Mesenchymal stem cell (in vitro differentiated cells and primary cell): ENCODE results near the gene RHBDF1.

Source experiments
- DNase-seq: peaks from one replicate; pipeline ENCODE4 v3.0.0-alpha.2; 2013
- H2AFZ ChIP-seq: one replicate; pipeline ENCODE4 v1.6.1; 2013; ENCODE audit warnings: low read depth, mild to moderate bottlenecking, control low read depth, inconsistent platforms, low read length, moderate library complexity
- H2AK5ac ChIP-seq: 2 replicates; pipeline ENCODE4 v1.6.1; 2013; ENCODE audit warnings: low read length, moderate library complexity, mild to moderate bottlenecking, inconsistent platforms; ENCODE audit not compliant: severe bottlenecking
- H2BK120ac ChIP-seq: one replicate; pipeline ENCODE4 v1.6.1; 2013; ENCODE audit warnings: low read depth, mild to moderate bottlenecking, inconsistent platforms, low read length, moderate library complexity
- H2BK12ac ChIP-seq, 2 experiments: one replicate each; pipeline ENCODE4 v1.6.1; 2013; ENCODE audit warnings: inconsistent platforms in 2 of 2, low read length in 2 of 2, mild to moderate bottlenecking in 2 of 2, moderate library complexity in 2 of 2, control low read depth in 1 of 2
- H2BK15ac ChIP-seq: one replicate; pipeline ENCODE4 v1.6.1; 2013; ENCODE audit warnings: mild to moderate bottlenecking, low read depth, inconsistent platforms; ENCODE audit not compliant: poor library complexity, severe bottlenecking
- H2BK5ac ChIP-seq: 2 replicates; pipeline ENCODE4 v1.6.1; 2013; ENCODE audit warnings: low read depth, mild to moderate bottlenecking, low read length, control low read depth, inconsistent platforms; ENCODE audit not compliant: poor library complexity, severe bottlenecking
- H3K14ac ChIP-seq, 2 experiments: one replicate each; pipeline ENCODE4 v1.6.1; 2013; ENCODE audit warnings: inconsistent platforms in 2 of 2, low read length in 2 of 2, control low read depth in 1 of 2, mild to moderate bottlenecking in 1 of 2, moderate library complexity in 1 of 2
- H3K18ac ChIP-seq, 2 experiments: one replicate each; pipeline ENCODE4 v1.6.1; 2013; ENCODE audit warnings: inconsistent platforms in 2 of 2, low read length in 2 of 2, control low read depth in 1 of 2, low read depth in 1 of 2, mild to moderate bottlenecking in 1 of 2
- H3K23ac ChIP-seq, 2 experiments: one replicate each; pipeline ENCODE4 v1.6.1; 2013; ENCODE audit warnings: inconsistent platforms in 2 of 2, low read length in 2 of 2, mild to moderate bottlenecking in 2 of 2, moderate library complexity in 2 of 2, control low read depth in 1 of 2
- H3K27ac ChIP-seq: 2 replicates; pipeline ENCODE4 v1.5.1; 2013; ENCODE audit warnings: mild to moderate bottlenecking, moderate library complexity, low read length, control low read depth, inconsistent platforms; ENCODE audit not compliant: poor library complexity, severe bottlenecking
- H3K27me3 ChIP-seq, 2 experiments: 2 replicates each; pipeline versions ENCODE4 v1.6.1 to v1.7.0; 2013; ENCODE audit warnings: low read length in 2 of 2, mild to moderate bottlenecking in 2 of 2, moderate library complexity in 2 of 2, control low read depth in 1 of 2, inconsistent platforms in 1 of 2; ENCODE audit not compliant: control insufficient read depth in 1 of 2, insufficient read depth in 1 of 2
- H3K36me3 ChIP-seq, 2 experiments: 2 replicates each; pipeline versions ENCODE4 v1.6.1 to v1.7.0; 2013; ENCODE audit warnings: low read length in 2 of 2, control low read depth in 1 of 2, inconsistent platforms in 1 of 2, low read depth in 1 of 2, mild to moderate bottlenecking in 1 of 2; ENCODE audit not compliant: insufficient read depth in 2 of 2, control insufficient read depth in 1 of 2
- H3K4ac ChIP-seq, 2 experiments: one replicate each; pipeline ENCODE4 v1.6.1; 2013; ENCODE audit warnings: inconsistent platforms in 2 of 2, low read length in 2 of 2, mild to moderate bottlenecking in 2 of 2, moderate library complexity in 2 of 2, control low read depth in 1 of 2, low read depth in 1 of 2
- H3K4me1 ChIP-seq: 2 replicates; pipeline ENCODE4 v1.6.1; 2013; ENCODE audit warnings: low read depth, low read length, control low read depth; ENCODE audit not compliant: control insufficient read depth, insufficient read depth
- H3K4me2 ChIP-seq: 2 replicates; pipeline ENCODE4 v1.6.1; 2013; ENCODE audit warnings: low read length, mild to moderate bottlenecking, inconsistent platforms; ENCODE audit not compliant: poor library complexity, severe bottlenecking
- H3K4me3 ChIP-seq, 2 experiments: 2 replicates each; pipeline versions ENCODE4 v1.5.1 to v1.7.0; 2013; ENCODE audit warnings: low read length in 2 of 2, mild to moderate bottlenecking in 2 of 2, control low read depth in 1 of 2, low read depth in 1 of 2; ENCODE audit not compliant: insufficient read depth in 1 of 2
- H3K79me1 ChIP-seq: replicated peaks from 2 replicates; pipeline ENCODE4 v1.6.1; 2013; ENCODE audit warnings: mild to moderate bottlenecking, control low read depth, low read length, inconsistent platforms; ENCODE audit not compliant: poor library complexity, severe bottlenecking
- H3K9ac ChIP-seq: 2 replicates; pipeline ENCODE4 v1.7.0; 2013; ENCODE audit warnings: mild to moderate bottlenecking, low read length, moderate library complexity
- H3K9me3 ChIP-seq: 2 replicates; pipeline ENCODE4 v1.7.0; 2013; ENCODE audit warnings: mild to moderate bottlenecking, low read length; ENCODE audit not compliant: control insufficient read depth
- H4K8ac ChIP-seq: one replicate; pipeline ENCODE4 v1.6.1; 2013; ENCODE audit warnings: inconsistent platforms, mild to moderate bottlenecking, low read length, moderate library complexity
- H4K91ac ChIP-seq: one replicate; pipeline ENCODE4 v1.6.1; 2013; ENCODE audit warnings: mild to moderate bottlenecking, low read length, inconsistent platforms
- WGBS: methylation state at CpG from one replicate; pipeline ENCODE4 v1.1.7; 2013; ENCODE audit warnings: mixed read lengths; 5-methylcytosine and 5-hydroxymethylcytosine counted together

The RHBDF1 gene

DNA sequence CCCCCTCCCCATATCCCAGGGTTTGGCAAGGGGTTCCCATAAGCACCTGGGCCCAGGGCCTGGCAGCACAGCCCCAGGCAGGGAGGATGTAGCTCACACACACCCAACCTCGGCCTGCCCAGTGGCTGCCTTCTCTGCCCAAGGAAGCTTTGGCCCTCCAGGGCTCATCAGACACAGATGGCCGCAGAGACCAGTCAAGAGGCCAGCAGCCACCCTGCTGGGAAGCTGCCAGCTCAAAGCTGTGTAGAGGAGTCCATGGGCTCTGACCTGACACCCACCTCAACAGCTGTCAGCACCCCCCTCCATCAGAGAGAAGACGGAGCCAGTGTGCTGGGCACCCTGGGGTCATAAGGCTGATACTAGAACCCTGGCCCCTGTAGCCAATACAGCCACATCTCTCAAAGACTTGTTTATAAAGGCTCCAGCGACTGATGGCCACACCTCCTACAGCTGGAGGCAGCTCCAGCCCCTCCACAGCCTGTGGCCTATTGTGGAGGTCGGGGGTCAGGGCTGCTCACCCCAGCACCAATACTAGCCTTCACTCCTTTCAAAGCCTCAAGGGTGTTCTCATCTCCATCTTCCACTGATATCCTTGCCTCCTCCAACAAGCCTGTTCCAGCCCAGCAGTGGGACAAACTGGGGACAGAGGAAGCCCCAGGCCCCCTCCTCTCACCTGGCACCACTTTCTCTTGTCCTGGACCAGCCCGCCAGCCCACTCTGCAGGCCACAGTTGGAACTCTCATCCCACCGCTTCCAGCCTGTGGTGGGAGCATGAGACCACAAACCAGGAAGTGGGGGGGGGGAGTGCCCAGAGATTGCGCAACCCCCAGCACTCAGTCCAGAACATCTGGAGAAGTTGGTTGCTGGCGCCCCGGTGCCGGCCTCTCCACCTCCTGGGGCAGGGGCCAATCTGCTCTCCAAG is 3.4 kb upstream of the RHBDF1 start:
- Histone ChIP-seq H2AFZ (no peak overlapping the region), H2BK12ac (peak overlapping the region; percentile 71 to 98), H3K4me3 (peak overlapping the region in 1 of 2 experiments; percentile 88), H4K8ac (peak overlapping the region; percentile 88), H3K14ac (peak overlapping the region in 1 of 2 experiments; percentile 53), H3K23ac (no peak overlapping the region), H2AK5ac (peak overlapping the region; percentile 95), H3K18ac (peak overlapping the region; percentile 65 to 94), H3K79me1 (peaks cover 7% of the 10 kb centered on the region), H3K27me3 (no peaks in the 10 kb centered on the region), H3K4ac (peak overlapping the region; percentile 89 to 96), H3K4me1 (peaks cover 75% of the 10 kb centered on the region), H3K9me3 (no peaks in the 10 kb centered on the region), H3K27ac (peak overlapping the region; percentile 90), H2BK15ac (peak overlapping the region; percentile 94), H3K4me2 (peak overlapping the region; percentile 5), H2BK120ac (peak overlapping the region; percentile 100), H3K36me3 (peaks cover 17 to 20% of the 10 kb centered on the region in 2 experiments), H3K9ac (peak overlapping the region; percentile 92), H2BK5ac (peak overlapping the region; percentile 62), H4K91ac (peak overlapping the region; percentile 85)
- peak; percentile 94 for DNase-seq
- 10% methylated on average over 10 of the region's 11 CpGs for WGBS

DNA sequence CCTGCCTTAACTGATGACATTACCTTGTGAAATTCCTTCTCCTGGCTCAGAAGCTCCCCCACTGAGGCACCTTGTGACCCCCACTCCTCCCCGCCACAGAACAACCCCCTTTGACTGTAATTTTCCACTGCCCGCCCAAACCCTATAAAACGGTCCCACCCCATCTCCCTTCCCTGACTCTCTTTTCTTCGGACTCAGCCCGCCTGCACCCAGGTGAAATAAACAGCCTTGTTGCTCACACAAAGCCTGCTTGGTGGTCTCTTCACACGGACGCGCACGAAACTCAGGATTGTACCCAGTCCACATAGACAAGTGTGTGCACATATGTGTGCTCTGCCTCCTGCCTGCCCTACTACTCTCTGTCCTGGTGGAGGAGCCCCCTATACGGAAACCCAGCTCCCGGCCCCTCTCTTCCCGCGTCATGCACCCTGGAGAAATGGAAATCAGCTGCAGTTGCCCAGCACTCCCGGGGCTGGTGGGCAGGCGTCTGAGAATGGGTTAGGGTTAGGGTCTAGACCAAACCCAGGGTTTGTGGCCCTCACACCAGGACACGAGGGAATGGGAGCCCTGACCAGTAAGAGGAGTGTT is 2.4 kb upstream of the RHBDF1 start:
- Histone ChIP-seq H3K9ac (peak overlapping the region; percentile 92), H2AFZ (no peak overlapping the region), H3K4me3 (no peak overlapping the region), H4K91ac (peak overlapping the region; percentile 85), H2BK120ac (peak overlapping the region; percentile 78), H3K4me1 (peaks cover 80% of the 10 kb centered on the region), H2BK12ac (peak overlapping the region; percentile 71 to 98), H3K14ac (no peak overlapping the region), H3K9me3 (no peaks in the 10 kb centered on the region), H3K36me3 (peaks cover 10 to 15% of the 10 kb centered on the region in 2 experiments), H3K27ac (peak overlapping the region; percentile 90), H3K27me3 (no peaks in the 10 kb centered on the region), H3K79me1 (peaks cover 3% of the 10 kb centered on the region), H3K18ac (peak overlapping the region; percentile 65 to 94), H2BK15ac (peak overlapping the region; percentile 94), H4K8ac (peak overlapping the region; percentile 88), H3K4me2 (no peak overlapping the region), H2AK5ac (peak overlapping the region; percentile 95), H2BK5ac (peak overlapping the region; percentile 62), H3K23ac (peak overlapping the region in 1 of 2 experiments; percentile 20), H3K4ac (peak overlapping the region; percentile 89 to 96)
- peak; percentile 30 for DNase-seq
- WGBS: 77% methylated on average over 16 of the region's 16 CpGs

DNA sequence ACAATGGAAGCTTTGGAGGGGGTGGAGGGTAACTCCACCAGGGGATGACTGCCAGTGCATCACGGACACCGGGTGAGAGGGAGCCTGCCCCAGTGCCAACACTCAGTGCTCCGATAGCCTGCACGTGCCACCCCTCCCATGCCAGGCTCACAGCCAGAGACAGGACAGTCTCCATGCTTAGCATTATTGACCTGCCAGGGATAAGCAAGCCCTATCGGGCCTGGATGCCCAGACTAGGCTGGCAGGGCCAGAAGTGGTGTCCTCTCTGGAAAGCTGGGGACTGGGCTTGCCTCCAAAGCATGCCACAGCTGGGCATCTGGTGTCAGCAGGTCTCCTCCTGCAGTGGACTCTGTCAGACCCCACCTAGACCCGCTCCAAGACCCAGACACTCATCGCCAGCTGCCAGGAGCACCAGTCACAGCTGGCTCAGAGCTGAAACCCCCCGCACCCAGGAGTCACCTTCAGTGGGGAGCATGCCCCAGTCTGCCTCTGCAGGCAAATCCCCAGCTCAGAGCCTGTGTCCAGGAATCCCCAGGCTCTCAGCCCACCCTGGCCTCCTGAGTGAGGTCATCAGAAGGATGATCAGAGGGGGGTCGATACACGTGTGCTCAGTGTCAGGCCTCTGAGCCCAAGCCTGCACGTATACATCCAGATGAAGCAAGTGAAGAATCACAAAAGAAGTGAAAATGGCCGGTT is 1.8 kb upstream of the RHBDF1 start:
- Histone ChIP-seq H2BK5ac (no peak overlapping the region), H3K27ac (peak overlapping the region; percentile 89), H3K9ac (no peak overlapping the region), H3K14ac (peak overlapping the region in 1 of 2 experiments; percentile 78), H3K23ac (no peak overlapping the region), H4K91ac (peak overlapping the region; percentile 90), H2AFZ (no peak overlapping the region), H3K79me1 (peaks cover 2% of the 10 kb centered on the region), H3K36me3 (peaks cover 3 to 11% of the 10 kb centered on the region in 2 experiments), H3K18ac (peak overlapping the region; percentile 46 to 99), H3K27me3 (no peaks in the 10 kb centered on the region), H3K4me1 (peaks cover 80% of the 10 kb centered on the region), H3K4me3 (no peak overlapping the region), H3K9me3 (no peaks in the 10 kb centered on the region), H3K4me2 (peak overlapping the region; percentile 1), H2BK12ac (peak overlapping the region; percentile 47 to 83), H2BK120ac (peak overlapping the region; percentile 21), H2BK15ac (peak overlapping the region; percentile 94), H3K4ac (peak overlapping the region; percentile 55 to 68), H4K8ac (peak overlapping the region; percentile 43), H2AK5ac (peak overlapping the region; percentile 96)
- peak; percentile 29 for DNase-seq
- 73% methylated on average over 11 of the region's 12 CpGs for WGBS
